Panc1 (cell line): ENCODE results near the gene HMGB1.

ENCODE experiments used
- POLR2AphosphoS5 ChIP-seq: IDR thresholded peaks from 2 replicates; pipeline ENCODE4 v1.6.1; 2012; ENCODE audit warnings: mild to moderate bottlenecking, low read depth, low read length, moderate library complexity
- REST ChIP-seq, 2 experiments: IDR thresholded peaks; 2 replicates each; pipeline ENCODE4 v1.6.1; 2011 to 2012; ENCODE audit warnings: low read depth in 2 of 2, control low read depth in 1 of 2, low read length in 1 of 2, mild to moderate bottlenecking in 1 of 2, moderate library complexity in 1 of 2; ENCODE audit not compliant: insufficient read depth in 1 of 2
- SIN3A ChIP-seq: IDR thresholded peaks from 2 replicates; pipeline ENCODE4 v1.6.1; 2012; ENCODE audit warnings: low read depth, mild to moderate bottlenecking, low read length, moderate library complexity, borderline replicate concordance; ENCODE audit not compliant: insufficient read depth
- TCF7L2 ChIP-seq: IDR thresholded peaks from 2 replicates; pipeline ENCODE4 v1.6.1; 2011; ENCODE audit warnings: mild to moderate bottlenecking, low read depth, low read length, inconsistent platforms
- TF ChIP-seq, protein P1 (sequence below): fragments of 450-650 bp; IDR thresholded peaks from 2 replicates; pipeline ENCODE4 v1.5.1; 2017; ENCODE audit warnings: mild to moderate bottlenecking

GRCh38 chr13:30504081-30504480 lies 38.3 kb upstream of the HMGB1 start:
- TF ChIP-seq, protein P1, sequence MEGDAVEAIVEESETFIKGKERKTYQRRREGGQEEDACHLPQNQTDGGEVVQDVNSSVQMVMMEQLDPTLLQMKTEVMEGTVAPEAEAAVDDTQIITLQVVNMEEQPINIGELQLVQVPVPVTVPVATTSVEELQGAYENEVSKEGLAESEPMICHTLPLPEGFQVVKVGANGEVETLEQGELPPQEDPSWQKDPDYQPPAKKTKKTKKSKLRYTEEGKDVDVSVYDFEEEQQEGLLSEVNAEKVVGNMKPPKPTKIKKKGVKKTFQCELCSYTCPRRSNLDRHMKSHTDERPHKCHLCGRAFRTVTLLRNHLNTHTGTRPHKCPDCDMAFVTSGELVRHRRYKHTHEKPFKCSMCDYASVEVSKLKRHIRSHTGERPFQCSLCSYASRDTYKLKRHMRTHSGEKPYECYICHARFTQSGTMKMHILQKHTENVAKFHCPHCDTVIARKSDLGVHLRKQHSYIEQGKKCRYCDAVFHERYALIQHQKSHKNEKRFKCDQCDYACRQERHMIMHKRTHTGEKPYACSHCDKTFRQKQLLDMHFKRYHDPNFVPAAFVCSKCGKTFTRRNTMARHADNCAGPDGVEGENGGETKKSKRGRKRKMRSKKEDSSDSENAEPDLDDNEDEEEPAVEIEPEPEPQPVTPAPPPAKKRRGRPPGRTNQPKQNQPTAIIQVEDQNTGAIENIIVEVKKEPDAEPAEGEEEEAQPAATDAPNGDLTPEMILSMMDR: no peak
- no peak for TF ChIP-seq SIN3A
- TF ChIP-seq REST (IDR thresholded peaks at IDR 0.05; ENCODE audit: insufficient read depth in 1 of 2, low read depth in 2 of 2, low read length in 1 of 2): no peak
- TF ChIP-seq POLR2AphosphoS5: no peak
- TF ChIP-seq TCF7L2: no peak
